ENCODE results near the gene PRDM13.
A peak's percentile ranks its signal among the peaks of the same experiment; 100 is the strongest.

The PRDM13 gene

DNA sequence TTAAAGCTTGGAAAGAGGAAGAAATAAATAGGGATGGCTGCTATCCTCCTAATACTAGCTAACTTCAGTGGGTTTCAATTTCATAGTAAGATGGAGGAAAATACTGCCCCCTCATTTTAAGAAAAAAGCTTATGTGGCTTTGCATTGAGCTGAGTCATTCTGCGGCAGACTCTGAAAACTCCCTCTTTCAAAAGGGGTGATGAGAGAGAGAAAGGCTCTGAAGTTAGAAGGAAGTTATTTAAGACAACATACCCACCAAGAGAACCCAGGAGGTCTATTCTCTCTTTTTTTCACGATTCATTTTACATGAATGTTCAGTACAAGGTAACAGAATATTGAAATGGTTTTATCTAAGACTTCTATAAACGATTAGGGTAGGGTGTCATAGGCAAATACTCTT, 4.5 kb downstream of the PRDM13 start:
- no peaks in the 10 kb centered on the region for H3K36me3 ChIP-seq (replicated peaks; ENCODE audit: insufficient read depth, low read length)
- no peaks in the 10 kb centered on the region for H4K20me1 ChIP-seq (ENCODE audit: insufficient read depth, low read length)
- no peaks in the 10 kb centered on the region for H3F3A ChIP-seq (ENCODE audit: insufficient read depth, low read length)
- H3K4me3 ChIP-seq (ENCODE audit: low read length) = no peak overlapping the region
- no peaks in the 10 kb centered on the region for H3K79me2 ChIP-seq (ENCODE audit: low read length)
- H2AFZ ChIP-seq (ENCODE audit: low read length) = no peak overlapping the region
- peaks cover 6% of the 10 kb centered on the region for H3K4me1 ChIP-seq (ENCODE audit: low read length)
- no peak for TF ChIP-seq CTCF (IDR thresholded peaks at IDR 0.05; ENCODE audit: low read length)
- no peak for TF ChIP-seq EZH2 (optimal IDR thresholded peaks at IDR 0.05; ENCODE audit: low read depth, low read length)
- TF ChIP-seq EZH2phosphoT487 (IDR thresholded peaks at IDR 0.05; ENCODE audit: low read length) = no peak
- H3K4me2 ChIP-seq (ENCODE audit: low read depth, low read length) = no peak overlapping the region
- no peaks in the 10 kb centered on the region for H3K9me2 ChIP-seq (replicated peaks; ENCODE audit: insufficient read depth, low read length)
- no peaks in the 10 kb centered on the region for H3K9me3 ChIP-seq (replicated peaks; ENCODE audit: insufficient read depth, low read length)
- no peak overlapping the region for H3K9ac ChIP-seq (ENCODE audit: low read length)
- DNase-seq = no peak
- no peak overlapping the region for H3K27ac ChIP-seq (ENCODE audit: low read length)
- 0 out of 2 replicates have a peak, but pooled peaks cover under 1% of the 10 kb centered on the region for H3K27me3 ChIP-seq (replicated peaks; ENCODE audit: insufficient read depth, low read length)

DNA sequence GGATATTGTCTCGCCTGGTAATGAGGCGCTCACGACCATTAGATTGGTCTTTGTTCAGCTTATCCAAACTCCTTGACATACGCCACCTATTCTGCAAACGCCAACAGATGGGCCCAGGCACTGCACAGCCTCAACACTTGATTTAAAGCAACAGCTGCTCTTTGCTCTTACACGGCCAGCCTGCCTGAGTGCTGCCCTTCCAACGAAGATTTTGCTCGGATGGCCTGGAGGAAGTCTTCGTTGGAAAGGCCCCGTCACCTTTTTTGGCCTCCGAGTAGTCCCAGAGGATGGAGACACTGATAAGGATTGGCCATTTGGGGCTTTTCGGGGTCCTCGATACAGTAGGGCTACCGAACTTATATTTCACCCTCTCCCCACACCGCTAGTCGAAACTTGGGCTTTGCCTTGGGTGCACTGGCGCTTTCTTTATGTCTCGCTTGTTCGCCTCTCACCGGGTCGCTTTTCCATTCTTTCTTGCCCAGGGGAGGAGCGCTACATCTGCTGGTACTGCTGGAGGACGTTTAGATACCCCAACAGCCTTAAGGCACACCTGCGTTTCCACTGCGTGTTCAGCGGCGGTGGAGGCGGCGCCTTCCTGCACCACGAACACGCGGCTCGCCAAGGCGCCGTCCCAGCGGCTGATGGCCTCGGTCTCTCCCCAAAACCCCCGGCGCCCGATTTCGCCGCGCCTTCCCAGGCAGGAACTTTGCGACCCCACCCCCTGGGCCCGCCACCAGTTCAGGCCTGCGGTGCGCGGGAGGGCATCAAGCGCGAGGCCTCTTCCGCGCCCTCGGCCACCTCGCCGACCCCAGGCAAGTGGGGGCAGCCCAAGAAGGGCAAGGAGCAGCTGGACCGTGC, 6.1 kb downstream of the PRDM13 start:
- H3K4me1 ChIP-seq (ENCODE audit: low read length) = peaks cover 6% of the 10 kb centered on the region
- no peak overlapping the region for H3K27ac ChIP-seq (ENCODE audit: low read length)
- no peaks in the 10 kb centered on the region for H3K79me2 ChIP-seq (ENCODE audit: low read length)
- H3K27me3 ChIP-seq (replicated peaks; ENCODE audit: insufficient read depth, low read length) = no peaks in the 10 kb centered on the region
- no peaks in the 10 kb centered on the region for H3K9me3 ChIP-seq (replicated peaks; ENCODE audit: insufficient read depth, low read length)
- no peaks in the 10 kb centered on the region for H3K9me2 ChIP-seq (replicated peaks; ENCODE audit: insufficient read depth, low read length)
- no peaks in the 10 kb centered on the region for H3K36me3 ChIP-seq (replicated peaks; ENCODE audit: insufficient read depth, low read length)
- H3F3A ChIP-seq (ENCODE audit: insufficient read depth, low read length) = no peaks in the 10 kb centered on the region
- H3K4me3 ChIP-seq (ENCODE audit: low read length) = peak overlapping the region; percentile 81
- no peak for DNase-seq
- no peaks in the 10 kb centered on the region for H4K20me1 ChIP-seq (ENCODE audit: insufficient read depth, low read length)
- TF ChIP-seq EZH2phosphoT487 (IDR thresholded peaks at IDR 0.05; ENCODE audit: low read length) (no peak), CTCF (IDR thresholded peaks at IDR 0.05; ENCODE audit: low read length) (no peak), EZH2 (optimal IDR thresholded peaks at IDR 0.05; ENCODE audit: low read depth, low read length) (no peak)
- peak overlapping the region; percentile 99 for H3K4me2 ChIP-seq (ENCODE audit: low read depth, low read length)
- peak overlapping the region; percentile 51 for H2AFZ ChIP-seq (ENCODE audit: low read length)
- H3K9ac ChIP-seq (ENCODE audit: low read length) = no peak overlapping the region

GRCh38 chr6:99613409-99613704, 6.7 kb downstream of the PRDM13 start:
- Histone ChIP-seq H3K27ac (ENCODE audit: low read length) (no peak overlapping the region), H3K4me2 (ENCODE audit: low read depth, low read length) (peak overlapping the region; percentile 99), H3F3A (ENCODE audit: insufficient read depth, low read length) (no peaks in the 10 kb centered on the region), H4K20me1 (ENCODE audit: insufficient read depth, low read length) (no peaks in the 10 kb centered on the region), H3K79me2 (ENCODE audit: low read length) (no peaks in the 10 kb centered on the region), H3K9ac (ENCODE audit: low read length) (peak overlapping the region; percentile 49; the same call in 1 of the 2 replicates), H2AFZ (ENCODE audit: low read length) (peak overlapping the region; percentile 100), H3K36me3 (replicated peaks; ENCODE audit: insufficient read depth, low read length) (no peaks in the 10 kb centered on the region), H3K4me1 (ENCODE audit: low read length) (peaks cover 6% of the 10 kb centered on the region), H3K27me3 (replicated peaks; ENCODE audit: insufficient read depth, low read length) (no peaks in the 10 kb centered on the region), H3K4me3 (ENCODE audit: low read length) (peak overlapping the region; percentile 81), H3K9me2 (replicated peaks; ENCODE audit: insufficient read depth, low read length) (no peaks in the 10 kb centered on the region), H3K9me3 (replicated peaks; ENCODE audit: insufficient read depth, low read length) (no peaks in the 10 kb centered on the region)
- TF ChIP-seq CTCF (IDR thresholded peaks at IDR 0.05; ENCODE audit: low read length) (peak; percentile 48), EZH2phosphoT487 (IDR thresholded peaks at IDR 0.05; ENCODE audit: low read length) (no peak)
- DNase-seq = peak; percentile 48

Measured in MM.1S (cell line).